WTC11 (cell line): ENCODE results near the gene APOBEC2. TPM values are rescaled to one million over a fixed set of nuclear protein-coding genes. Genes with fewer than 3 reads are reported as not detected.

Experiments used
- ATAC-seq: fragments of 200-7000 bp; cut with Tn5 transposase; 2 replicates; pipeline ENCODE4 v1.10.0; 2021; ENCODE audit warnings: mild to moderate bottlenecking, moderate library complexity
- CTCF ChIA-PET: fragments of 300-600 bp; sonication (Branson Sonifier 250); formaldehyde crosslinking; loops from one replicate; lab custom pipeline; 2021; ENCODE audit warnings: antibody characterized with exemption; lab: Charles Lee
- POLR2A ChIA-PET: fragments of 350-600 bp; sonication (Branson Sonifier 250); formaldehyde crosslinking; loops from one replicate; lab custom pipeline; 2021; ENCODE audit warnings: antibody characterized with exemption; lab: Charles Lee
- DNase-seq: peaks from one replicate; pipeline ENCODE4 v3.0.0; 2021; ENCODE audit warnings: low spot score
- H3K27ac Mint-ChIP-seq: 2 replicates; pipeline ENCODE4 v1.8.0; 2021; ENCODE audit warnings: mixed read lengths
- H3K27me3 Mint-ChIP-seq: 2 replicates; pipeline ENCODE4 v1.8.0; 2021; ENCODE audit warnings: low read depth, mild to moderate bottlenecking, moderate library complexity, mixed read lengths
- H3K36me3 Mint-ChIP-seq: 2 replicates; pipeline ENCODE4 v1.8.0; 2021; ENCODE audit warnings: mixed read lengths
- H3K4me1 Mint-ChIP-seq: 2 replicates; pipeline ENCODE4 v1.8.0; 2022; ENCODE audit warnings: mixed read lengths
- H3K4me3 Mint-ChIP-seq: 2 replicates; pipeline ENCODE4 v1.8.0; 2021; ENCODE audit warnings: mild to moderate bottlenecking, moderate library complexity, mixed read lengths
- H3K9me3 Mint-ChIP-seq: 2 replicates; pipeline ENCODE4 v1.8.0; 2021; ENCODE audit warnings: mixed read lengths
- ELF4 ChIP-seq: sonication (generic); formaldehyde crosslinking; IDR thresholded peaks from 2 replicates; pipeline ENCODE4 v1.8.1; 2022; ENCODE audit warnings: low read depth, mild to moderate bottlenecking, moderate library complexity, missing genetic modification reagents
- ESRRA ChIP-seq: sonication (generic); formaldehyde crosslinking; IDR thresholded peaks from 2 replicates; pipeline ENCODE4 v1.8.1; 2022; ENCODE audit warnings: mild to moderate bottlenecking, missing genetic modification reagents, borderline replicate concordance
- FOXJ3 ChIP-seq: sonication (generic); formaldehyde crosslinking; IDR thresholded peaks from 2 replicates; pipeline ENCODE4 v1.9.0; 2021; ENCODE audit warnings: missing genetic modification reagents, mild to moderate bottlenecking, borderline replicate concordance
- GRHL2 ChIP-seq: fragments of 250-450 bp; sonication (Bioruptor Pico); IDR thresholded peaks from 2 replicates; pipeline ENCODE4 v1.8.0; 2022; ENCODE audit warnings: mild to moderate bottlenecking, moderate library complexity; ENCODE audit not compliant: insufficient replicate concordance, severe bottlenecking
- GTF2I ChIP-seq: fragments of 250-450 bp; sonication (Bioruptor Pico); conservative IDR thresholded peaks from 2 replicates; pipeline ENCODE4 v1.4.0; 2021; ENCODE audit warnings: mild to moderate bottlenecking
- NR2C2 ChIP-seq: sonication (generic); formaldehyde crosslinking; IDR thresholded peaks from 2 replicates; pipeline ENCODE4 v1.8.0; 2022; ENCODE audit warnings: mild to moderate bottlenecking, missing genetic modification reagents
- RELA ChIP-seq: sonication (generic); formaldehyde crosslinking; IDR thresholded peaks from 2 replicates; pipeline ENCODE4 v1.8.1; 2022; ENCODE audit warnings: missing genetic modification reagents, mild to moderate bottlenecking, borderline replicate concordance
- RORB ChIP-seq: fragments of 250-450 bp; sonication (Bioruptor Pico); IDR thresholded peaks from 2 replicates; pipeline ENCODE4 v1.9.0; 2021; ENCODE audit warnings: mild to moderate bottlenecking
- ZBTB21 ChIP-seq: sonication (generic); formaldehyde crosslinking; IDR thresholded peaks from 2 replicates; pipeline ENCODE4 v1.8.1; 2023; ENCODE audit warnings: mild to moderate bottlenecking, missing genetic modification reagents, borderline replicate concordance
- ZNF219 ChIP-seq: sonication (generic); formaldehyde crosslinking; IDR thresholded peaks from 2 replicates; pipeline ENCODE4 v1.8.0; 2023; ENCODE audit warnings: missing genetic modification reagents, mild to moderate bottlenecking, borderline replicate concordance
- ZNF396 ChIP-seq: fragments of 250-450 bp; sonication (Bioruptor Pico); IDR thresholded peaks from 2 replicates; pipeline ENCODE4 v1.8.0; 2021; ENCODE audit warnings: mild to moderate bottlenecking, moderate library complexity, borderline replicate concordance
- ZNF423 ChIP-seq: fragments of 250-450 bp; sonication (Bioruptor Pico); IDR thresholded peaks from 2 replicates; pipeline ENCODE4 v2.1.2; 2022; ENCODE audit warnings: mild to moderate bottlenecking, moderate library complexity
- total RNA-seq: library from RNA; stranded (reverse); gene quantifications from 3 replicates; pipeline ENCODE4 v1.2.3, GENCODE V29; 2021
- TF ChIP-seq, protein P1 (sequence below): sonication (generic); formaldehyde crosslinking; IDR thresholded peaks from 2 replicates; pipeline ENCODE4 v1.8.0; 2023; ENCODE audit warnings: missing genetic modification reagents, mild to moderate bottlenecking, borderline replicate concordance
- TF ChIP-seq, protein P2 (sequence below): sonication (generic); formaldehyde crosslinking; IDR thresholded peaks from 2 replicates; pipeline ENCODE4 v1.8.1; 2022; ENCODE audit warnings: low read depth, mild to moderate bottlenecking, moderate library complexity, missing genetic modification reagents, borderline replicate concordance
- TF ChIP-seq, protein P3 (sequence below): sonication (generic); formaldehyde crosslinking; conservative IDR thresholded peaks from 2 replicates; pipeline ENCODE4 v1.8.1; 2022; ENCODE audit warnings: mild to moderate bottlenecking, missing genetic modification reagents
- TF ChIP-seq, protein P4 (sequence below): sonication (generic); formaldehyde crosslinking; IDR thresholded peaks from 2 replicates; pipeline ENCODE4 v1.8.0; 2023; ENCODE audit warnings: missing genetic modification reagents
- TF ChIP-seq, protein P5 (sequence below): sonication (generic); formaldehyde crosslinking; IDR thresholded peaks from 2 replicates; pipeline ENCODE4 v1.8.1; 2022; ENCODE audit warnings: missing genetic modification reagents, borderline replicate concordance
- TF ChIP-seq, protein P6 (sequence below): fragments of 200-600 bp; IDR thresholded peaks from 2 replicates; pipeline ENCODE4 v1.8.0; 2022; ENCODE audit warnings: antibody characterized with exemption
- TF ChIP-seq, protein P7 (sequence below): fragments of 250-450 bp; sonication (Bioruptor Pico); IDR thresholded peaks from 2 replicates; pipeline ENCODE4 v1.9.0; 2021; ENCODE audit warnings: mild to moderate bottlenecking, borderline replicate concordance

Gene APOBEC2
- total RNA-seq, 1 experiment from 2014 or later, result not detected

DNA sequence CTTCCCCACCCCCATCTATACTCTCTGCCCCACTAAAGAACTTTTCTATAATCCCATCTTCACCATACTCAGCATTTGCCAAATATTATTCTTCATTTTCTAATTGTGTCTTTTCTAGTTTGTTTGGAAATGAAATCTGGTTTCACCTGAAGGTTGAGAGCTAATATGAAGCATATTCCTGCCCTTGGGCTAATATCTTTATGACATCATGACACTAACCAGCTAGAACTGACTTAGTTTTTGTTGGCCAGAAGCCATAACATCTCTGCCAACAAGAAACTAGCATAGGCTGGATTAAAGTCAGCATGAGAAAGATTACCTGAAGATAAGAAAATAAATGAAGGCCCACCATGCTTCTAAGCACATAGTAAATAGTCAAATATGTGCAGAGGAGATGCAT, 30.7 kb upstream of the APOBEC2 start (continued):
- TF ChIP-seq, protein P1, sequence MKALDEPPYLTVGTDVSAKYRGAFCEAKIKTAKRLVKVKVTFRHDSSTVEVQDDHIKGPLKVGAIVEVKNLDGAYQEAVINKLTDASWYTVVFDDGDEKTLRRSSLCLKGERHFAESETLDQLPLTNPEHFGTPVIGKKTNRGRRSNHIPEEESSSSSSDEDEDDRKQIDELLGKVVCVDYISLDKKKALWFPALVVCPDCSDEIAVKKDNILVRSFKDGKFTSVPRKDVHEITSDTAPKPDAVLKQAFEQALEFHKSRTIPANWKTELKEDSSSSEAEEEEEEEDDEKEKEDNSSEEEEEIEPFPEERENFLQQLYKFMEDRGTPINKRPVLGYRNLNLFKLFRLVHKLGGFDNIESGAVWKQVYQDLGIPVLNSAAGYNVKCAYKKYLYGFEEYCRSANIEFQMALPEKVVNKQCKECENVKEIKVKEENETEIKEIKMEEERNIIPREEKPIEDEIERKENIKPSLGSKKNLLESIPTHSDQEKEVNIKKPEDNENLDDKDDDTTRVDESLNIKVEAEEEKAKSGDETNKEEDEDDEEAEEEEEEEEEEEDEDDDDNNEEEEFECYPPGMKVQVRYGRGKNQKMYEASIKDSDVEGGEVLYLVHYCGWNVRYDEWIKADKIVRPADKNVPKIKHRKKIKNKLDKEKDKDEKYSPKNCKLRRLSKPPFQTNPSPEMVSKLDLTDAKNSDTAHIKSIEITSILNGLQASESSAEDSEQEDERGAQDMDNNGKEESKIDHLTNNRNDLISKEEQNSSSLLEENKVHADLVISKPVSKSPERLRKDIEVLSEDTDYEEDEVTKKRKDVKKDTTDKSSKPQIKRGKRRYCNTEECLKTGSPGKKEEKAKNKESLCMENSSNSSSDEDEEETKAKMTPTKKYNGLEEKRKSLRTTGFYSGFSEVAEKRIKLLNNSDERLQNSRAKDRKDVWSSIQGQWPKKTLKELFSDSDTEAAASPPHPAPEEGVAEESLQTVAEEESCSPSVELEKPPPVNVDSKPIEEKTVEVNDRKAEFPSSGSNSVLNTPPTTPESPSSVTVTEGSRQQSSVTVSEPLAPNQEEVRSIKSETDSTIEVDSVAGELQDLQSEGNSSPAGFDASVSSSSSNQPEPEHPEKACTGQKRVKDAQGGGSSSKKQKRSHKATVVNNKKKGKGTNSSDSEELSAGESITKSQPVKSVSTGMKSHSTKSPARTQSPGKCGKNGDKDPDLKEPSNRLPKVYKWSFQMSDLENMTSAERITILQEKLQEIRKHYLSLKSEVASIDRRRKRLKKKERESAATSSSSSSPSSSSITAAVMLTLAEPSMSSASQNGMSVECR, result no peak
- TF ChIP-seq ZNF396 (CRISPR knock-in tag) (no peak), RELA (no peak), ZBTB21 (CRISPR knock-in tag) (no peak), ZNF219 (CRISPR knock-in tag) (no peak)
- TF ChIP-seq, protein P2, sequence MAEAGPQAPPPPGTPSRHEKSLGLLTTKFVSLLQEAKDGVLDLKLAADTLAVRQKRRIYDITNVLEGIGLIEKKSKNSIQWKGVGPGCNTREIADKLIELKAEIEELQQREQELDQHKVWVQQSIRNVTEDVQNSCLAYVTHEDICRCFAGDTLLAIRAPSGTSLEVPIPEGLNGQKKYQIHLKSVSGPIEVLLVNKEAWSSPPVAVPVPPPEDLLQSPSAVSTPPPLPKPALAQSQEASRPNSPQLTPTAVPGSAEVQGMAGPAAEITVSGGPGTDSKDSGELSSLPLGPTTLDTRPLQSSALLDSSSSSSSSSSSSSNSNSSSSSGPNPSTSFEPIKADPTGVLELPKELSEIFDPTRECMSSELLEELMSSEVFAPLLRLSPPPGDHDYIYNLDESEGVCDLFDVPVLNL (CRISPR knock-in tag), result no peak
- TF ChIP-seq, protein P3, sequence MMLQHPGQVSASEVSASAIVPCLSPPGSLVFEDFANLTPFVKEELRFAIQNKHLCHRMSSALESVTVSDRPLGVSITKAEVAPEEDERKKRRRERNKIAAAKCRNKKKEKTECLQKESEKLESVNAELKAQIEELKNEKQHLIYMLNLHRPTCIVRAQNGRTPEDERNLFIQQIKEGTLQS (CRISPR knock-in tag), result no peak
- TF ChIP-seq, protein P4, sequence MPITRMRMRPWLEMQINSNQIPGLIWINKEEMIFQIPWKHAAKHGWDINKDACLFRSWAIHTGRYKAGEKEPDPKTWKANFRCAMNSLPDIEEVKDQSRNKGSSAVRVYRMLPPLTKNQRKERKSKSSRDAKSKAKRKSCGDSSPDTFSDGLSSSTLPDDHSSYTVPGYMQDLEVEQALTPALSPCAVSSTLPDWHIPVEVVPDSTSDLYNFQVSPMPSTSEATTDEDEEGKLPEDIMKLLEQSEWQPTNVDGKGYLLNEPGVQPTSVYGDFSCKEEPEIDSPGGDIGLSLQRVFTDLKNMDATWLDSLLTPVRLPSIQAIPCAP (CRISPR knock-in tag), result no peak
- TF ChIP-seq, protein P5, sequence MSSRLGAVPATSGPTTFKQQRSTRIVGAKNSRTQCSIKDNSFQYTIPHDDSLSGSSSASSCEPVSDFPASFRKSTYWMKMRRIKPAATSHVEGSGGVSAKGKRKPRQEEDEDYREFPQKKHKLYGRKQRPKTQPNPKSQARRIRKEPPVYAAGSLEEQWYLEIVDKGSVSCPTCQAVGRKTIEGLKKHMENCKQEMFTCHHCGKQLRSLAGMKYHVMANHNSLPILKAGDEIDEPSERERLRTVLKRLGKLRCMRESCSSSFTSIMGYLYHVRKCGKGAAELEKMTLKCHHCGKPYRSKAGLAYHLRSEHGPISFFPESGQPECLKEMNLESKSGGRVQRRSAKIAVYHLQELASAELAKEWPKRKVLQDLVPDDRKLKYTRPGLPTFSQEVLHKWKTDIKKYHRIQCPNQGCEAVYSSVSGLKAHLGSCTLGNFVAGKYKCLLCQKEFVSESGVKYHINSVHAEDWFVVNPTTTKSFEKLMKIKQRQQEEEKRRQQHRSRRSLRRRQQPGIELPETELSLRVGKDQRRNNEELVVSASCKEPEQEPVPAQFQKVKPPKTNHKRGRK (CRISPR knock-in tag), result no peak

DNA sequence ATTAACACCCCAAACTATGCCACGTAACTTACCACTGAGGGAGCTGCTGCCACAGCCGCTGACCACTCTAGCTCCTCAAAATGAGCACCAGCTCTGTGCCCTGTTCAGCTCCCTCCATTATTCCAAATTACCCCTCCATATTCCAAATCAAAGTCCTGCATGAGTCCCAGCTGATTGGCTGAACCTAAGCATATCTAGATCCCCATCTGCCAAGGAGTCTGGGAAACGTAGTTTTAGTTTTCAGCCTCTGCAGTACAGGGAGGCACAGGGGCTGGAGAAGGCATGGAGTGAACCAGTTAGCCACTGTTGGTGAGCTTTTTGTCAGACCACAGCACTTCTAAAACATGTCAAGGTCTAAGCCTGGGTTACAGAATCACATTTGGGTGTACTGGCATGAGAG, 29.9 kb upstream of the APOBEC2 start:
- ATAC-seq, result no peak
- no peak for DNase-seq
- TF ChIP-seq ESRRA (CRISPR knock-in tag) (no peak), ZNF219 (CRISPR knock-in tag) (no peak), GTF2I (CRISPR knock-in tag) (no peak), NR2C2 (no peak), ELF4 (CRISPR knock-in tag) (no peak), FOXJ3 (no peak), ZNF423 (CRISPR knock-in tag) (no peak), RORB (no peak), GRHL2 (CRISPR knock-in tag) (no peak)
- TF ChIP-seq, protein P6, sequence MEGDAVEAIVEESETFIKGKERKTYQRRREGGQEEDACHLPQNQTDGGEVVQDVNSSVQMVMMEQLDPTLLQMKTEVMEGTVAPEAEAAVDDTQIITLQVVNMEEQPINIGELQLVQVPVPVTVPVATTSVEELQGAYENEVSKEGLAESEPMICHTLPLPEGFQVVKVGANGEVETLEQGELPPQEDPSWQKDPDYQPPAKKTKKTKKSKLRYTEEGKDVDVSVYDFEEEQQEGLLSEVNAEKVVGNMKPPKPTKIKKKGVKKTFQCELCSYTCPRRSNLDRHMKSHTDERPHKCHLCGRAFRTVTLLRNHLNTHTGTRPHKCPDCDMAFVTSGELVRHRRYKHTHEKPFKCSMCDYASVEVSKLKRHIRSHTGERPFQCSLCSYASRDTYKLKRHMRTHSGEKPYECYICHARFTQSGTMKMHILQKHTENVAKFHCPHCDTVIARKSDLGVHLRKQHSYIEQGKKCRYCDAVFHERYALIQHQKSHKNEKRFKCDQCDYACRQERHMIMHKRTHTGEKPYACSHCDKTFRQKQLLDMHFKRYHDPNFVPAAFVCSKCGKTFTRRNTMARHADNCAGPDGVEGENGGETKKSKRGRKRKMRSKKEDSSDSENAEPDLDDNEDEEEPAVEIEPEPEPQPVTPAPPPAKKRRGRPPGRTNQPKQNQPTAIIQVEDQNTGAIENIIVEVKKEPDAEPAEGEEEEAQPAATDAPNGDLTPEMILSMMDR, result no peak
- TF ChIP-seq, protein P7, sequence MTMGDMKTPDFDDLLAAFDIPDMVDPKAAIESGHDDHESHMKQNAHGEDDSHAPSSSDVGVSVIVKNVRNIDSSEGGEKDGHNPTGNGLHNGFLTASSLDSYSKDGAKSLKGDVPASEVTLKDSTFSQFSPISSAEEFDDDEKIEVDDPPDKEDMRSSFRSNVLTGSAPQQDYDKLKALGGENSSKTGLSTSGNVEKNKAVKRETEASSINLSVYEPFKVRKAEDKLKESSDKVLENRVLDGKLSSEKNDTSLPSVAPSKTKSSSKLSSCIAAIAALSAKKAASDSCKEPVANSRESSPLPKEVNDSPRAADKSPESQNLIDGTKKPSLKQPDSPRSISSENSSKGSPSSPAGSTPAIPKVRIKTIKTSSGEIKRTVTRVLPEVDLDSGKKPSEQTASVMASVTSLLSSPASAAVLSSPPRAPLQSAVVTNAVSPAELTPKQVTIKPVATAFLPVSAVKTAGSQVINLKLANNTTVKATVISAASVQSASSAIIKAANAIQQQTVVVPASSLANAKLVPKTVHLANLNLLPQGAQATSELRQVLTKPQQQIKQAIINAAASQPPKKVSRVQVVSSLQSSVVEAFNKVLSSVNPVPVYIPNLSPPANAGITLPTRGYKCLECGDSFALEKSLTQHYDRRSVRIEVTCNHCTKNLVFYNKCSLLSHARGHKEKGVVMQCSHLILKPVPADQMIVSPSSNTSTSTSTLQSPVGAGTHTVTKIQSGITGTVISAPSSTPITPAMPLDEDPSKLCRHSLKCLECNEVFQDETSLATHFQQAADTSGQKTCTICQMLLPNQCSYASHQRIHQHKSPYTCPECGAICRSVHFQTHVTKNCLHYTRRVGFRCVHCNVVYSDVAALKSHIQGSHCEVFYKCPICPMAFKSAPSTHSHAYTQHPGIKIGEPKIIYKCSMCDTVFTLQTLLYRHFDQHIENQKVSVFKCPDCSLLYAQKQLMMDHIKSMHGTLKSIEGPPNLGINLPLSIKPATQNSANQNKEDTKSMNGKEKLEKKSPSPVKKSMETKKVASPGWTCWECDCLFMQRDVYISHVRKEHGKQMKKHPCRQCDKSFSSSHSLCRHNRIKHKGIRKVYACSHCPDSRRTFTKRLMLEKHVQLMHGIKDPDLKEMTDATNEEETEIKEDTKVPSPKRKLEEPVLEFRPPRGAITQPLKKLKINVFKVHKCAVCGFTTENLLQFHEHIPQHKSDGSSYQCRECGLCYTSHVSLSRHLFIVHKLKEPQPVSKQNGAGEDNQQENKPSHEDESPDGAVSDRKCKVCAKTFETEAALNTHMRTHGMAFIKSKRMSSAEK (CRISPR knock-in tag), result no peak

More for the DNA sequence above, 29.9 kb upstream of the APOBEC2 start:
- peaks cover 14% of the 10 kb centered on the region for H3K4me1 Mint-ChIP-seq
- ChIA-PET POLR2A (no interaction called here), CTCF (interaction anchor here (0.9 to 1.1 kb wide), 3 partner anchors 16 to 129 kb away, joined by 3 to 5 read pairs (median 4); partner anchors contain the start of gene UNC5CL)
- H3K27ac Mint-ChIP-seq, result no peak overlapping the region
- no peak overlapping the region for H3K4me3 Mint-ChIP-seq
- peaks cover 3% of the 10 kb centered on the region; the same call in 1 of the 2 replicates for H3K27me3 Mint-ChIP-seq
- 0 out of 2 replicates have a peak, but pooled peaks cover 3% of the 10 kb centered on the region for H3K36me3 Mint-ChIP-seq
- H3K9me3 Mint-ChIP-seq, result peaks cover 8% of the 10 kb centered on the region
